Esophagus squamous epithelium (tissue), 4 donors: ENCODE measurements around the gene EHBP1.

Experiments
- POLR2A ChIP-seq, 4 donors: fragments of 450-650 bp; IDR thresholded peaks; one replicate each; pipeline ENCODE4 v1.6.1; 2017; ENCODE audit warnings: antibody characterized with exemption in 4 of 4, mild to moderate bottlenecking in 4 of 4, moderate library complexity in 3 of 4
- TF ChIP-seq, protein P1 (sequence below), 6 experiments: fragments of 450-650 bp in 4 of 6; fragments of 200-600 bp in 2 of 6; sonication (generic) in 2 of 6; IDR thresholded peaks; one replicate each; pipeline ENCODE4 v1.5.1; 2016 to 2019; ENCODE audit warnings: antibody characterized with exemption in 6 of 6, mild to moderate bottlenecking in 4 of 6, moderate library complexity in 4 of 6

DNA sequence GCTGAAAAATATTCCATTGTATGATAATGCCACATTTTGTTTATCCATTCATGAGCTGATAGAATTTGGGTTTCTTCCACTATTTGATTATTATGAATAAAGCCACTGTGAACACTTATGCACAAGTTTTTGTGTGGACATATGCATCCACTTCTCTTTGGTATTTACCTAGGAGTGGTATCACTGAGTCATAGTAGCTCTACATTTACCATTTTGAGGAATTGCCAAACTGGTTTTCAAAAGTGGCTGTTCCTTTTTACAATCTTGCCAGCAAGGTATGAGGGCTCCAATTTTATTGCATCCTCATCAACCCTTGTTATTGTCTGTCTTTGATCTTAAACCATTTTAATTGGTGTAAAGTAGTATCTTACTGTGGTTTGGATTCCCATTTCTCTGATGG, 13.3 kb upstream of the EHBP1 start:
- TF ChIP-seq POLR2A (IDR thresholded peaks at IDR 0.05), result no peak
- TF ChIP-seq, protein P1, sequence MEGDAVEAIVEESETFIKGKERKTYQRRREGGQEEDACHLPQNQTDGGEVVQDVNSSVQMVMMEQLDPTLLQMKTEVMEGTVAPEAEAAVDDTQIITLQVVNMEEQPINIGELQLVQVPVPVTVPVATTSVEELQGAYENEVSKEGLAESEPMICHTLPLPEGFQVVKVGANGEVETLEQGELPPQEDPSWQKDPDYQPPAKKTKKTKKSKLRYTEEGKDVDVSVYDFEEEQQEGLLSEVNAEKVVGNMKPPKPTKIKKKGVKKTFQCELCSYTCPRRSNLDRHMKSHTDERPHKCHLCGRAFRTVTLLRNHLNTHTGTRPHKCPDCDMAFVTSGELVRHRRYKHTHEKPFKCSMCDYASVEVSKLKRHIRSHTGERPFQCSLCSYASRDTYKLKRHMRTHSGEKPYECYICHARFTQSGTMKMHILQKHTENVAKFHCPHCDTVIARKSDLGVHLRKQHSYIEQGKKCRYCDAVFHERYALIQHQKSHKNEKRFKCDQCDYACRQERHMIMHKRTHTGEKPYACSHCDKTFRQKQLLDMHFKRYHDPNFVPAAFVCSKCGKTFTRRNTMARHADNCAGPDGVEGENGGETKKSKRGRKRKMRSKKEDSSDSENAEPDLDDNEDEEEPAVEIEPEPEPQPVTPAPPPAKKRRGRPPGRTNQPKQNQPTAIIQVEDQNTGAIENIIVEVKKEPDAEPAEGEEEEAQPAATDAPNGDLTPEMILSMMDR (IDR thresholded peaks at IDR 0.05), result no peak
